HL-60 (cell line): Measurements from ENCODE around the gene EXOC7.

Source experiments
- POLR2AphosphoS5 ChIP-seq: IDR thresholded peaks from 2 replicates; pipeline ENCODE4 v1.6.1; 2012; ENCODE audit warnings: low read depth
- TF ChIP-seq, protein P1 (sequence below): IDR thresholded peaks from one replicate; pipeline ENCODE4 v1.5.1; 2011; ENCODE audit warnings: low read length, control low read depth, inconsistent platforms; ENCODE audit not compliant: insufficient read depth
- TF ChIP-seq, protein P2 (sequence below): IDR thresholded peaks from 2 replicates; pipeline ENCODE4 v1.6.1; 2012; ENCODE audit warnings: low read depth; ENCODE audit not compliant: insufficient replicate concordance

DNA sequence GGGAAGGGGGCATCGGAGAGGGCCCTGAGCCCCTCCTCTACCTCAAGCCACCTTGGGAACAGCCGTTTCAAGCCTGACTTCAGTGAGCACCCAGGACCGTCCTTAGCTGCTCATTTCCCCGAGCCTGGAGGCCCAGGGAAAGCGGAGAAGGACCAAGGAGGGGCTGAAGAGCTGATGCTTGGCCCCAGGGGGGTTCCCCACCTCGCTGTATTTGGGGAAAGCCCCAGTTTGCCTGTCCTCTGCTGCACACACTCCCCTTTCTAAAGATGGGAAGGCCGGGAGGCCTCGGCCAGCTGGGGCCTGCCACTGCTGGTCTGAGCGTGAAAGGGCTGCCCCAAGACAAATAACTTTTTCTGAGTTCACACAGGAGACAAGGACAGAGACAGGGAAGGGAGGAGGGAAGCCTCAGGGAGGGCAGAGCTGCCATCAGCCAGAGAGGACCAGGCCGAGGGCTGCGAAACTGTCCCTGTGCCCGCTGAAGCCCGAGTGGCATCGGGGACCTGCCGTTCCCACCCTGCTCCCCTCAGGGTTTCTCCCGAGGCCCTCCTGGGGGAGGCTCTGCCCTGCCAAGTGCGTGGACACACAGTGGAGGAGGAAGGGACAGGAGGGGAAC lies 13.0 kb downstream of the EXOC7 start:
- TF ChIP-seq, protein P1, sequence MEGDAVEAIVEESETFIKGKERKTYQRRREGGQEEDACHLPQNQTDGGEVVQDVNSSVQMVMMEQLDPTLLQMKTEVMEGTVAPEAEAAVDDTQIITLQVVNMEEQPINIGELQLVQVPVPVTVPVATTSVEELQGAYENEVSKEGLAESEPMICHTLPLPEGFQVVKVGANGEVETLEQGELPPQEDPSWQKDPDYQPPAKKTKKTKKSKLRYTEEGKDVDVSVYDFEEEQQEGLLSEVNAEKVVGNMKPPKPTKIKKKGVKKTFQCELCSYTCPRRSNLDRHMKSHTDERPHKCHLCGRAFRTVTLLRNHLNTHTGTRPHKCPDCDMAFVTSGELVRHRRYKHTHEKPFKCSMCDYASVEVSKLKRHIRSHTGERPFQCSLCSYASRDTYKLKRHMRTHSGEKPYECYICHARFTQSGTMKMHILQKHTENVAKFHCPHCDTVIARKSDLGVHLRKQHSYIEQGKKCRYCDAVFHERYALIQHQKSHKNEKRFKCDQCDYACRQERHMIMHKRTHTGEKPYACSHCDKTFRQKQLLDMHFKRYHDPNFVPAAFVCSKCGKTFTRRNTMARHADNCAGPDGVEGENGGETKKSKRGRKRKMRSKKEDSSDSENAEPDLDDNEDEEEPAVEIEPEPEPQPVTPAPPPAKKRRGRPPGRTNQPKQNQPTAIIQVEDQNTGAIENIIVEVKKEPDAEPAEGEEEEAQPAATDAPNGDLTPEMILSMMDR, result no peak
- TF ChIP-seq, protein P2, sequence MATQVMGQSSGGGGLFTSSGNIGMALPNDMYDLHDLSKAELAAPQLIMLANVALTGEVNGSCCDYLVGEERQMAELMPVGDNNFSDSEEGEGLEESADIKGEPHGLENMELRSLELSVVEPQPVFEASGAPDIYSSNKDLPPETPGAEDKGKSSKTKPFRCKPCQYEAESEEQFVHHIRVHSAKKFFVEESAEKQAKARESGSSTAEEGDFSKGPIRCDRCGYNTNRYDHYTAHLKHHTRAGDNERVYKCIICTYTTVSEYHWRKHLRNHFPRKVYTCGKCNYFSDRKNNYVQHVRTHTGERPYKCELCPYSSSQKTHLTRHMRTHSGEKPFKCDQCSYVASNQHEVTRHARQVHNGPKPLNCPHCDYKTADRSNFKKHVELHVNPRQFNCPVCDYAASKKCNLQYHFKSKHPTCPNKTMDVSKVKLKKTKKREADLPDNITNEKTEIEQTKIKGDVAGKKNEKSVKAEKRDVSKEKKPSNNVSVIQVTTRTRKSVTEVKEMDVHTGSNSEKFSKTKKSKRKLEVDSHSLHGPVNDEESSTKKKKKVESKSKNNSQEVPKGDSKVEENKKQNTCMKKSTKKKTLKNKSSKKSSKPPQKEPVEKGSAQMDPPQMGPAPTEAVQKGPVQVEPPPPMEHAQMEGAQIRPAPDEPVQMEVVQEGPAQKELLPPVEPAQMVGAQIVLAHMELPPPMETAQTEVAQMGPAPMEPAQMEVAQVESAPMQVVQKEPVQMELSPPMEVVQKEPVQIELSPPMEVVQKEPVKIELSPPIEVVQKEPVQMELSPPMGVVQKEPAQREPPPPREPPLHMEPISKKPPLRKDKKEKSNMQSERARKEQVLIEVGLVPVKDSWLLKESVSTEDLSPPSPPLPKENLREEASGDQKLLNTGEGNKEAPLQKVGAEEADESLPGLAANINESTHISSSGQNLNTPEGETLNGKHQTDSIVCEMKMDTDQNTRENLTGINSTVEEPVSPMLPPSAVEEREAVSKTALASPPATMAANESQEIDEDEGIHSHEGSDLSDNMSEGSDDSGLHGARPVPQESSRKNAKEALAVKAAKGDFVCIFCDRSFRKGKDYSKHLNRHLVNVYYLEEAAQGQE, result no peak
- TF ChIP-seq POLR2AphosphoS5, result no peak
